Rectal smooth muscle tissue (tissue), 1 donor: Measurements from ENCODE around the gene FAAH.

Experiments used
- H3K27ac ChIP-seq: one replicate; pipeline ENCODE4 v1.7.0; 2013; ENCODE audit warnings: low read depth, low read length, inconsistent platforms
- H3K27me3 ChIP-seq: one replicate; pipeline ENCODE4 v1.7.0; 2013; ENCODE audit warnings: low read length; ENCODE audit not compliant: control insufficient read depth, insufficient read depth
- H3K36me3 ChIP-seq: one replicate; pipeline ENCODE4 v1.7.0; 2013; ENCODE audit warnings: low read length; ENCODE audit not compliant: control insufficient read depth, insufficient read depth
- H3K4me1 ChIP-seq: one replicate; pipeline ENCODE4 v1.7.0; 2013; ENCODE audit warnings: low read length; ENCODE audit not compliant: control insufficient read depth, insufficient read depth
- H3K4me3 ChIP-seq: one replicate; pipeline ENCODE4 v1.7.0; 2013; ENCODE audit warnings: low read length
- H3K9ac ChIP-seq: one replicate; pipeline ENCODE4 v1.7.0; 2013; ENCODE audit warnings: low read length

The FAAH gene

DNA sequence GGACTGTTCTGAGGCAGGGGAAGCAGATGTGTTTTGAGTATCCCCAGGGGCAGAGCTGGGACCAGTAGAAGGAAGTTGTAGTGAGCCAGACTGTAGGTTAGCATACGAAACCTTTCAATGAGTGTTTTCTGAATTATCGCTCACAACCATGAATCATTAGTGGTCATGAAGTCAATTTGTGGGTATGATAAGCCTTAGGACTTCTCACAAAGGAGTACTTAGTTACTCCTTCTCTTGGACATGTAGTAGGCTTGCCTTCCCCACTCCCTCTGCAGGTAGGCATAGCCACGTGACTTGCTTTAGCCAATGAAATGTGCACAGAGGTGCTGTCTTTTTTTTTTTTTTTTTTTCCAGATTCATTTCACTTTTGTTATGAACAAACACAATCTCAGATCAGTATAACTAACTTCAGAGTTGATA lies 23.9 kb upstream of the FAAH start:
- H3K27me3 ChIP-seq: no peaks in the 10 kb centered on the region
- H3K4me1 ChIP-seq: no peaks in the 10 kb centered on the region
- H3K4me3 ChIP-seq: no peak overlapping the region
- H3K9ac ChIP-seq: no peak overlapping the region
- peaks cover 10% of the 10 kb centered on the region for H3K36me3 ChIP-seq
- no peak overlapping the region for H3K27ac ChIP-seq

DNA sequence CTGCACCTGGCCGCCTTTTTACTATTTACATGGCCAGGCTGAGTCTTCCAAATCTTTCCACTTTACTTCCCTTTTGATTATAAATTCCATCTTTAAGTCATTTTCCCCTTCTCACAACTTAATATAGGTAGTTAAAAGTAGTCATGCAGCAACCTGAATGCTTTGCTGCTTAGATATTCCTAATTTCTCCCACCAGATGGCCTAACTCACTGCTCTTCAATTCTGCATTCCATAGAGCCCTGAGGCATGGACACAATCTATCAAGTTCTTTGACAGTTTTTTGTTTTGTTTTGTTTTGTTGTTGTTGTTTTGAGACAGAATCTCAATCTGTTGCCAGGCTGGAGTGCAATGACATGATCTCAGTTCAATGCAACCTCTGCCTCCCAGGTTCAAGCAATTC lies 21.7 kb upstream of the FAAH start:
- H3K9ac ChIP-seq: no peak overlapping the region
- H3K27ac ChIP-seq: no peak overlapping the region
- H3K36me3 ChIP-seq: peaks cover 10% of the 10 kb centered on the region
- H3K4me3 ChIP-seq: no peak overlapping the region
- H3K4me1 ChIP-seq: no peaks in the 10 kb centered on the region
- no peaks in the 10 kb centered on the region for H3K27me3 ChIP-seq

DNA sequence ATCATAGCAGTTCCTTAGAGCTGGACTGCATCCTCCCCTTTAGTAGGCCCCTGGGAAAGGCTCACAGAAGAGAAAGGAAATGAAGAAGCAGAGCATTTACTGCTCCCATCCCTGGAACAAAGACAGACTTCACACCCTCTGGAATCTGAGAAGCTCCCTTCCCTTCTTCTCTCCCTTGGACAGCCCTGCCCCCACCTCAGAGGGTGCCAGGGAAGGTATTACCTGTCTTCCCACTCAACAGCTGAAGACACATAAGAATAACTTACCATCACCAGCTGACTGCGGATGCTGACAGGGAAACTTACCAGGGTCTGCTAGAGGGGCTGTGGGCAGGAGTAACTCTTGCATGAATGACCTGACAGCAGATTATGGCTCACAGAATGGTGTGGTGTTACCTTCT lies 14.1 kb upstream of the FAAH start:
- Histone ChIP-seq H3K4me1 (no peaks in the 10 kb centered on the region), H3K27me3 (no peaks in the 10 kb centered on the region), H3K9ac (no peak overlapping the region), H3K27ac (no peak overlapping the region), H3K4me3 (no peak overlapping the region), H3K36me3 (no peaks in the 10 kb centered on the region)

DNA sequence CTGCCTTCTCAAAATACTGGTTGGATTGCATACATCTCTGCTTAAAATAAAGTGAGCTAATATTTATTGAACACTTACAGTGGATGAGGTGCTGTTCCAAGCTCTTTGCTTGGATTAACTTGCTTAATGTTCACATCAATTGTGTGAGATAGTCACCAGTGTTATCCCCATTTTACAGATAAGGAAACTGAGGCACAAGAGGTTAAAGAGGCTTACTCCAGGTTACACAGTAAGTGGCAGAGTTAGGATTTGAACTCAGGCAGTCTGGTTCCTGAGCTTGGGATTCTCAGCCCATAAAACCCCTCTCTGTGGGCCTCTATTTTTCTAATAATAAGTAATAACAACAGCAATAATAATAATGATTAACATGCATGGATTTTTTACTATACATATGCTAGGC lies 13.6 kb upstream of the FAAH start:
- no peaks in the 10 kb centered on the region for H3K27me3 ChIP-seq
- H3K9ac ChIP-seq: no peak overlapping the region
- no peak overlapping the region for H3K4me3 ChIP-seq
- H3K36me3 ChIP-seq: no peaks in the 10 kb centered on the region
- H3K27ac ChIP-seq: no peak overlapping the region
- H3K4me1 ChIP-seq: no peaks in the 10 kb centered on the region

DNA sequence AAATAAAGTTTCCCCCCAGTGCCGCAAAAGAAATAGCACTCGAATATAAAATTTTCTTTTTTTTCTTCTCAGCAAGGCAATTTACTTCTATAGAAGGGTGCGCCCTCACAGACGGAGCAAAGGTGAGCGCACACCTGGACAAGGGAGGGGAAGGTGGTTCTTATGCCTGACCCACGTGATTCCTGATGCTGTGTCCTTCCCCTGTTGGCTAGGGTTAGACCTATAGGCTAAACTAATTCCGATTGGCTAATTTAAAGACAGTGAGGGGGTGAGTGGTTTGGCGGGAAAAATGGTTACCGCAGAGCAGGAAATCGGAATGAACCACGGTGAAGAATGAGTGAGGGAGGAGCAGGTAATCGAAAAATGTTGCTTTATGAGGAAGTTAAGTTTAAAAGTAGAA lies 607 bp upstream of the FAAH start:
- no peaks in the 10 kb centered on the region for H3K27me3 ChIP-seq
- no peaks in the 10 kb centered on the region for H3K36me3 ChIP-seq
- no peak overlapping the region for H3K4me3 ChIP-seq
- no peak overlapping the region for H3K9ac ChIP-seq
- H3K4me1 ChIP-seq: no peaks in the 10 kb centered on the region
- no peak overlapping the region for H3K27ac ChIP-seq

DNA sequence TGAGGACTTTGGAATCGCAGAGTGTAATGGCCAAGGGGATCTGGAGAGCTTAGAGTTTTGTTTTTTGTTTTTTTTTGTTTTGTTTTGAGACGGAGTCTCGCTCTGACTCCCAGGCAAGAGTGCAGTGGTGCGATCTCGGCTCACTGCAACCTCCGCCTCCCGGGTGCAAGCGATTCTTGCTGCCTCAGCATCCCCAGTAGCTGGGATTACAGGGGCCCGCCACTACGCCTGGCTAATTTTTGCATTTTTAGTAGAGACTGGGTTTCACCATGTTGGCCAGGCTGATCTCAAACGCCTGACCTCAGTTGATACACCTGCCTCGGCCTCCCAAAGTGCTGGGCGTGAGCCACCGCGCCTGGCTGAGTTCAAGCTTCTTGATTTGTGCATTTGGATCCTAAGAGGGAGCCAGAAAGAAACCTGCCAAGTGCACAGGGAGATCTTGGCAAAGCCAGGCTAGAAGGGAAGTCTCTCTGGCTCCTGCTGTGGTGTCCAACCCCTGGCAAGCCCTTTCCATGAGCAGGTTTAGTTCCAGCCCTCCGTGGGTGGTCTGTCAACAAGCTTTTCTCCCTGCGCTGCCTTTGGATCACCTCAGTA lies 852 bp downstream of the FAAH start:
- no peak overlapping the region for H3K27ac ChIP-seq

DNA sequence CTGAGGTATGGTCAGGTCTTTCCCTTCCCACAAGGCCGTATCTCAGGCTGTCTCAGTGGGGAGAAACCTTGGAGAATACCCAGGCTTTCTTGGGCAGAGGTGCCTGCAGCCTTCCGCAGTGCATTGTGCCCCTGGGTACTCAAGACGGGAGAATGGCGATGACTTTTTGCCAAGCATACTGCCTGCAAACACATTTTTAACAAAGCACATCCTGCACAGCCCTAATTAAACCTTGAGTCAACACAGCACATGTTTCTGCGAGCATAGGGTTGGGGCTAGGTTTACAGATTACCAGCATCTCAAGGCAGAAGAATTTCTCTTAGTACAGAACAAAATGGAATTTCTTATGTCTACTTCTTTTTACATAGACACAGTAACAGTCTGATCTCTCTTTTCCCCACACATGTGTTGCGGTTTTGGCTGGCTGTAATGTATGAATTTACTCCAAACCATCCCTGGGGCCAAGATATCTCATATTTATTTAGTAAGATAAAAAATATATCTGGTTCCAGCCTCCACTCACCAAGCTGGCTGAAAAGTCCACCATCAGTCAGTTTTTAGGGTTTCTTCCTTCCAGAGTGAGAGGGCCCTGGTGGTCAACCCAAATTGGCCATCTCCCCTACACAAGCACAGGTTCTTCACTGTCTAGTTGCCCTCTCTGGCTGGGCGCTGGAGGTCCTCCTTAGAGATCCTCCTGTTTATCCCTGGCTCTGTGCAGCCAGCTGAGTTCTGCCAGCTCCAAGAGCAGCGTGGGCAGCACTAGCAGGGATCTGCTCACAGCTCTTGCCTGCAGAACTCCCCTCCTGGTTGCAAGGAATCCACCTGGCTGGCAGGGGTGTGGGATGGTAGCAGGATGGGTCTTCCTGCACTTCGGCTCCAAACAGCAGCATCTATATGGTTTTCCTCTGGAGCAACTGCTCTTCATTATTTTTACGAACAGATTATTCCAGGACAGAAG lies 2.6 kb downstream of the FAAH start:
- Histone ChIP-seq H3K9ac (no peak overlapping the region), H3K36me3 (no peaks in the 10 kb centered on the region), H3K27me3 (no peaks in the 10 kb centered on the region), H3K4me1 (no peaks in the 10 kb centered on the region), H3K27ac (no peak overlapping the region), H3K4me3 (no peak overlapping the region)

More for the DNA sequence above, 852 bp downstream of the FAAH start:
- Histone ChIP-seq H3K36me3 (no peaks in the 10 kb centered on the region), H3K9ac (peak overlapping the region; percentile 3), H3K4me1 (no peaks in the 10 kb centered on the region), H3K4me3 (peak overlapping the region; percentile 67), H3K27me3 (no peaks in the 10 kb centered on the region)

DNA sequence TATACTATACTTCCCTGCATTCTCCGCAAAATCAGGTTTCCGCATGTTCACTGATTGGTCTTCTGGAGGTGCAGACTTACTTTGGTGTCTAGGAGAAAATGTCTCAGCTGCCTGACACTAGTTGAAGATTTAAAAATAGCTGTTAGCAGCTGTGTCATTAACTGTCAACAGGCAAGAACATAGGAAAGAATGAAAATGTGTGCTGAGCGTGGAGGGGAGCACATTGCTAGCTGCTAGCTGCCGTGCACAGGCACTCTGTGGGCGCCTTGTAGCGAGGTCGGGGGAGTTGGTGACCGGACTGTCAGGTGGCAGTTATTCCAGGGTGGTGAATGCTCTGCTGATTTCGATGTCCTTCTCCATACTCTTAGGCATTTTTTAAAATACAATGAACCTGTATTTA lies 5.2 kb downstream of the FAAH start:
- Histone ChIP-seq H3K27me3 (no peaks in the 10 kb centered on the region), H3K27ac (no peak overlapping the region), H3K9ac (no peak overlapping the region), H3K36me3 (no peaks in the 10 kb centered on the region), H3K4me1 (no peaks in the 10 kb centered on the region), H3K4me3 (no peak overlapping the region)

DNA sequence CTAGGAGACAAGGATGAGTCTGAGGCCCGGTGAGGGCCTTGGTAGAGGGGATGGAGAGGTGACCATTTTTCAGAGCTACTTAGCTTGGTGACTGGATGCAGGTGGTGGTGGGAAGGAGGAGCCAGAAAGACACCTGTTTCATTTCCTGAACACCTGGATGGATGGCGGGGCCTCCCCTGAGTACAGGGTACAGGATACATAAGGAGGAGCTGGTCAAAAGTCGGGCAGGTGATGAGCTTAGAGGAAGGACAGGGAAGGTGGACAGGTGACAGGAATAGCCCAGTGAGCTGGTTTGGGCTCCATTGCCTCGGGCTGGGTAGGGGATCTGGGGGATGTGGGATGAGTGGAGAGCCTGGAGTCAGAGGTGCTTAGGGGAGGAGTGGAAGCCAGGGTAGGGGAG lies 6.3 kb downstream of the FAAH start:
- Histone ChIP-seq H3K27me3 (no peaks in the 10 kb centered on the region), H3K27ac (no peak overlapping the region), H3K4me3 (no peak overlapping the region), H3K4me1 (no peaks in the 10 kb centered on the region), H3K36me3 (no peaks in the 10 kb centered on the region), H3K9ac (no peak overlapping the region)

DNA sequence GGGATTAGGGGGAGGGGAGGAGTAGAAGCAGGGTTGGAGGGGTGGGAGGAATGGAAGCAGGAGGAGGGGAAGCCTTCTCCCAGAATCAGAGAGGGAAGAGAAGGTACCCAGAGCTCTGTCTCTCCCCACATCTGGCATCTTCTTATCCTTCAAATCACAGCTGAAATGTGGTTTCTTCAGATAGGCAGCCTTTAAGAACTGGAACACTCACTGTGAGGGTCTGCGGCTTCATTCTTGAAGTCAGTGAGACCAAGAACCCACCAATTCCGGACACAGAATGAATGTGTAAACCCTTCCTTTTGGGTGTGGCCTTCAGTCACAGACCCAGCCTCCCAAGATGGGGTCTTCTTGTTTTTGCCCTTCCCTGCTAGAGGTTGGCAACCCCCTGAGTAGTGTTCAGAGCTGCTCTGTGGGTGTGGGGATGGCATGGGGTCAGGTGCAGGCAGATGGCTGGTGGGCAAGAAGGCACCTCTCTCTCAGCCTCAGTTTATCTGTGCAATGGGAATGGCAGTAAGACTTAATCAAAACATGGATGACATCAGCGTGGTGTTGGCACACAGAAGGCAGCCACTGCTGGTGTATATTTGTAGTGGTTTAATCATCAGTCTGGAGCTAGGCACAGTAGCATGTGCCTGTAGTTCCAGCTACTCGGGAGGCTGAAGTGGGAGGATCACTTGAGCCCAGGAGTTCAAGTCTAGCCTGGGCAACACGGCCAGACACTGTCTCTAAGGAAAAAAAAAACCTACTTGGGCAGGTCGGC lies 7.2 kb downstream of the FAAH start:
- Histone ChIP-seq H3K9ac (no peak overlapping the region), H3K4me1 (no peaks in the 10 kb centered on the region), H3K27me3 (no peaks in the 10 kb centered on the region), H3K36me3 (no peaks in the 10 kb centered on the region), H3K27ac (no peak overlapping the region), H3K4me3 (no peak overlapping the region)

DNA sequence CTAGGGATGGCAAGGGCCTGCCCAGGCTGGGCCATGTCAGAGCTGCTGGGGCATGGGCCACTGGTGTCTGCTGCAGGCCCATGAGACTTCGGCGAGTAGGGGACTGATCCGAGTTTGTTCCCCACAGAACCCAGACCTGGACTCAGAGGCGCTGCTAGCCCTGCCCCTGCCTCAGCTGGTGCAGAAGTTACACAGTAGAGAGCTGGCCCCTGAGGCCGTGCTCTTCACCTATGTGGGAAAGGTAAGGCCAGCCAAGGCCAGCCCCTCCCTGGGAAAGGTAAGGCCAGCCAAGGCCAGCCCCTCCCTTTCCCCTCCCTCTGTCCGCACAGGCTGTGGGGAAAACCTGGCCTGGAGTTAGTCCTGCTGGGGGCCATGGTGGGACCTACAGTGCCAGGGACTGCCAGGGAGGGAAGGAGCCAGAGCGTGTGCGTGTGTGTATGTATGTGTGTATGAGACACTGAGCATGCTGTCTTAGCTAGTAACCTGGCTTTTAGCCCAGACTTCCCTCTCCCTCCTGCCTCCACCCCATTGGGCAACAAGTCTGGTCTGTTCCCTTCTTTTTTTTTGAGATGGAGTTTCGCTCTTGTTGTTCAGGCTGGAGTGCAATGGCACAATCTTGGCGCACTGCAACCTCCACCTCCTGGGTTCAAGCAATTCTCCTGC lies 8.0 kb downstream of the FAAH start:
- no peaks in the 10 kb centered on the region for H3K27me3 ChIP-seq
- peak overlapping the region; percentile 16 for H3K4me3 ChIP-seq
- H3K36me3 ChIP-seq: no peaks in the 10 kb centered on the region
- no peak overlapping the region for H3K9ac ChIP-seq
- H3K27ac ChIP-seq: no peak overlapping the region
- no peaks in the 10 kb centered on the region for H3K4me1 ChIP-seq

DNA sequence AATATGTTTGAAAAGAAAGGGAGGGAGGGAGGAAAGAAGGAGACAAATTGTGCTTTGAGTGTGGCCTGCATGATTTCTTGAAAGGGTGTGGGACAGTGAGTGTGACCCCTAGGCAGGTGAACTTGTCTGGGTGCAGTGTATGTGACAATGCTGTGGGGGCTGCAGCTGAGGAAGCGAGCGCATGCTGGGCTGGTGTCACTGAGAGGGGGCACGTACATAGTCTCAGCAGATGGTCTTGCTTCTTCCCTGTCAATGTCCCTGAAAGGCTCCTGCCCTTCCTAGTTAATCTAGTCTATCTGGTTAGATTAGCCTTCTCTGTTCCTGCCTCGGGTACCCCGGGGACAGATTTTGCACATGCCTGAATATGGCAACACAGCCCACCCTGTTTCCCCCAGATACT lies 9.8 kb downstream of the FAAH start:
- no peaks in the 10 kb centered on the region for H3K27me3 ChIP-seq
- no peak overlapping the region for H3K4me3 ChIP-seq
- no peaks in the 10 kb centered on the region for H3K36me3 ChIP-seq
- no peak overlapping the region for H3K9ac ChIP-seq
- no peak overlapping the region for H3K27ac ChIP-seq
- no peaks in the 10 kb centered on the region for H3K4me1 ChIP-seq
